HG02642 (cell line): Measurements from ENCODE around the gene CRKL.
A peak's percentile ranks its signal among the peaks of the same experiment; 100 is the strongest.

Experiments
- ATAC-seq: cut with Tn5 transposase; IDR thresholded peaks from one replicate; pipeline ENCODE4 v1.9.1; 2021; ENCODE audit warnings: mild to moderate bottlenecking; ENCODE audit not compliant: unreplicated experiment, poor library complexity

Gene CRKL

DNA sequence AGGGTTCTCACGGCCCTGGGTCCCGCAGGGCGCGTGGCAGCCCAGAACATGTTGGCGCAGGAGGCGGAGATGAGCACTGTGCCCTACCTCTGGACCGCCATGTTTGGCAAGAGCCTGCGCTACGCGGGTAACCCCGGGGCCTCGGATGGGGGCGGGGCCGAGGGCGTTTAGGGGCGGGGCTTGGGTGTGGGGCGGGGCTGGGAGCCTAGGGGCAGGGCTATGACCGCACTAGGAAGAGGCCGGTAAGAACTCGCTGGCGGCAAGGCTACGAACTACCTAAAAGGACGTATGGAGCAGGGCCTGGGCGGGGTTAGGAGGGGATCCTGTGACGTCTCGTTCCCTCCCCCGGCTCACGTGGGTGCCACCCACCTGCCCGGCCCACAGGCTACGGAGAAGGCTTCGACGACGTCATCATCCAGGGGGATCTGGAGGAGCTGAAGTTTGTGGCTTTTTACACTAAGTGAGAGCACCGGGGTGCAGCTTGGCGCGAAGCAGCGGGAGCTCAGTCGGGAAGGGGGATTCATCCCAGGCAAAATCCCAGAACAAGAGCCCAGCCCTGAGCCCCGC, 62.1 kb downstream of the CRKL start:
- ATAC-seq: no peak

DNA sequence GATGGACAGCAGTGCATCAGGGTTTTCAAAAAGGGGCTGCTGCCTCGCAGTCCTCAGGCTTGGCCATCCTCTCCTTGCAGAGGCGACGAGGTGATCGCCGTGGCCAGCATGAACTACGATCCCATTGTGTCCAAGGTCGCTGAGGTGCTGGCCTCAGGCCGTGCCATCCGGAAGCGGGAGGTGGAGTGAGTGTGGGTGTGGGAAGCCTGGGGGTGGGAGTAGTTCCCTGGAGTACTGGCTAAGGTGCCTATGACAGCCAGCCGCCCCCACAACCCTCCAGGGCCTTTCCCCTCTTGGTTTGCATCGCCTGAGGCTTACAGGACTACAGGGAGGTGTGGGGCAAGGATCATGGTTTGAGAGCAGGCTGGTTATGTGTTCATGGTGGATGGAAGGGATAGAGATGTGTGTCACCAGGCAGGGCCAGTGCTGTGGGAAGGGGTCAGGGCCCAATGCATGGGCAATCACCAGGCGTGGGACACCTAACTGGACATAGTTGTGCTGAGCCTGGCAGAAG, 62.8 kb downstream of the CRKL start:
- no peak for ATAC-seq

DNA sequence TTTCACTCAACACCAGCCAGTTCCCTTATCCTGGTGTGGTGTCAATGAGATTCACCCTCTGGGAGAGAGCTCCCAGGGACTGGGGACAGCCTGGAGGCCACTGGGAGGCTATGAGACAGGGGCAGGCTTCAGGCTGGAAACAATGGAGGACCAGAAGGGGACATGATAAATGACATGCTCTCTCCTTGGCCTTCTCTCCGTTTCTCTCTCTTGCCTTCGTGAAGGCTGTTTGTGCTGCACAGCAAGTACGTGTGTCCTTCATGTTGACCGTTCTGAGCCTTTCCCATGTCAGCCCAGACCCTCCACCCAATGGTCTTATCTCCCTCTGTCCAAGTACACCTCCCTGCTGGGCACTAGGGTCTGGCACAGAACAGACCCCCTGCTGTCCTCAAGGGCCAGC, 63.3 kb downstream of the CRKL start:
- ATAC-seq: no peak

DNA sequence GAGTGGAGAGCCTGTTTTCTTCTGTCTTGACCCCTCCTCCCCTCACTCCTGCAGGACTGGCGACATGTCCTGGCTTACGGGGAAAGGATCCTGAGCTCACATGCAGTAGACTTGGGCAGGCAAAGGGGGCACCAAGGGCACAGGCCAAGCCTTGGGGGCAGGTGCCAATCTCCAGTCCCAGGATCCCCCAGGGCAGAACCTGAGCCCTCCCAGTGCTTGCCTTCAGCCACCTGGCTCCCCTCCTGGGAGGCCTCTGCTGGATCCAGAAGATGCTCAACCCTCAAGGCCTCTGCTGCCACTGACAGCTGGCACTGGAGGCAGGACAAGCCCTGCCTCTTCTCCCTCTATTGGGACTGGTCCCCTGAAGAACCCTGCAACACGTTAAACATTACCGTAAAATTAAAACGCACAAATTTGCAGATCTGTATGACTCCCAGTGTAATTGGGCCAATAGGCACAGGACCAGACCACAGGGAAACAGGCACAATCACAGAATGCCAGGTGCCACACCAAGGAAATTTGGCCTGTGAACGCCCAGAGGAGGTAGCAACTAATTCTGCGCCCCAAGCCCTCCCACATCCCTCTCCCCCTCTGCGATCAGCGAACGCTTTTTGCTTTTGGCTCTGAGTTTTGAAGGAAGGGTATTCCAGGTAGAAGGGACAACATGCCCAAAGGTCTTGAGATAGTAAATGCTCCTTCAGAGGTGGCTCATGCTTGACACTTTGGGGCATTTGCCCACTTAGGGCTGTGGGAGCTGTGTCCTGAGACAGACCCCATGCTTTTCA, 63.9 kb downstream of the CRKL start:
- ATAC-seq: no peak

DNA sequence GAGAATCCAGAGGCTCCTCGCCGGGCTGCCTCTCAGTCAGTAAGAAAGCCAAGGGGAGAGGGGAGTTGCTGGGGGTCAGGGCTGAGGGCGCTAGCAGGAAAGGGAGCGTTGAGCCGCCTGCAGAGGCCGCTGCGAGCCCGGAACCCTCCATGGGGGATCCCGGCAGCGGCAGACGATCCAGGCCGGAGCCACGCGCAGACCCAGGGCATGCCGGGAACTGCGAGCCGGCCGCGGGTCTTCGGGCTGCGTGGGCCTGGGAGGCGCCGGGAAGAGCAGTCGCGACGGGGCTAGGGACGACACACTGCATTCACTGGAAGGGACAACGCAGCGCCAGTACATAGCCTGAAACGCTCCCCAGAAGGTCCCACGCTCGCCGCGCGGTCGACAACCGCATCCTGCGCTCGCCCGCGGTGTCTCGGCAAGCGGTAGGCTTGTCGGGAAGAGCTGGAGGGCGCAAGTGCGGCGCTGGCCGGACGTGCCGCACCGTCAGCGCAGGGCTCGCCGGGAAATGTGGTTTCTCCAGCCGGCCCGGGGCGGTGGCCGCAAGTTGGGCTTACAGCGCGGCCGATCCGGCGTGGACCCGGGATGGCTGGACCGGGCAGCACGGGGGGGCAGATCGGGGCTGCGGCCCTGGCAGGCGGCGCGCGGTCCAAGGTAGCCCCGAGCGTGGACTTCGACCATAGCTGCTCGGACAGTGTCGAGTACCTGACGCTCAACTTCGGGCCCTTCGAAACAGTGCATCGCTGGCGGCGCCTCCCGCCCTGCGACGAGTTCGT, 64.8 kb downstream of the CRKL start, which contains the start of gene LZTR1:
LZTR1 (plus strand) TSS at position 511 of the 776 bp plus-strand sequence; CDS start at position 586, 75 bp downstream.
- peak; percentile 83 for ATAC-seq

DNA sequence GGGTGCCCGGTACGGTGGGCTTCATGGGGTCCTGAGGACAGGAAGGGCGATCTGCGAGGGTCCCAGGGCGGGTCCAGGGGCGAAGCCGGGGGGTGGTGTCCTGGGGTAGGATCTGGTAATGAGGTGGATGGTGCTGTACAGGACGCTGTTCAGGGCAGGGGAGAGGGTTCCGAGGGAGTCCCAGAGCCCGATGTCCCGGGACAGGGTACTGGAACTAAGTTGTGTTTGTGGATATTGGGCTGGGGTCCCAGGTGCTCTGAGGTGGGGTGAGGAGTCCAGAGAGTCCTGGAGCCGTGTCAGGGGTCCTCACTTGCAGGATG, 65.3 kb downstream of the CRKL start:
- peak; percentile 18 for ATAC-seq

DNA sequence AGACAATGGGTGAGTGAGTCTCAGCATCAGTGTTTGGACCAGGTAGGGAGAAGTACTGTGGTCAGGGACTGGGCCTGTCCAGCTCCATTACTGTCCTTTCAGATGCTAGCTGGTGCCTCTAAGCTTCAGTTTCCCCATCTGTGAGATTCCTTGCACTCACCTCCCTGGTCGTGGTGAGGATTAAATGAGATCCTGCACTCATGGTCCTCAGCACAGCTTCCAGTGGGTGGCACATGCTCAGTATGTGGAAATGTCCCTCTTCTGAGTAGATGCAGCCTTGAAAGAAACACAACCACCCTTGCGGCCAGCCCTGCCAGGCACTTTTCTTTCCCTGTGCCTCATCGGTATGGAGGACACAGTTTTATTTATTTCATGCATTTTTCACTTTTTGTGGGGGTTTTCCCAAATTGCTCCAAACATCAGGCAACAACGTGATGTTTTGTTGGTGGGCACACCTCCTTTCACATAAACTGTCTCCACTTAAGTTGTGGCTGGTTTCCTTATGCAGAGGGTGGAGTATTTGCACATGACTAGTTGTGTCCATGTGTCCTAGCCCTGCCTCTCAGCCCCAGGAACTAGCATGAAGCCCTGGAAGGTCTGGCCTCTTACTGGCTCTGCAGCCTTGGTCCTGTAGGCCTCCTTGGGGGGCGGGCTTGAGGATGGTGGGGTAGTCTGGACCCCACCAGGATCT, 66.0 kb downstream of the CRKL start:
- ATAC-seq: no peak

DNA sequence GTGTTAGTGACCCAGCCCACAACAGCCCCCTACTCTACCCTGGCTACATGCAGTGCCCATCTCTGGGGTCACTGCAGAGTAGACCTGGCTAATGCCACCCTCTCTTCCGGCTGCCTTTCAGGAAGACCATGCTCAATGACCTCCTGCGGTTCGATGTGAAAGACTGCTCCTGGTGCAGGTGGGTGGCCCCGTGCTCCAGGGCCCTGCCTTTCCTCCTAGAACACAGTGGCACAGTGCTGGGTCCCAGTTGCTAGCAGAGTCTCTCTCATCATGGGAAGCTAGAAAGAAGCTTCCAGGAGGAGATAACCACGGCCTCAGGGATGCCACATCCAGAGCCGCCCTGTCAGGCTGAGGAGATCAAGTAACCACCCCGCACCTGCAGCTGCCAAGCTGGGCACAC, 68.5 kb downstream of the CRKL start:
- ATAC-seq: no peak

DNA sequence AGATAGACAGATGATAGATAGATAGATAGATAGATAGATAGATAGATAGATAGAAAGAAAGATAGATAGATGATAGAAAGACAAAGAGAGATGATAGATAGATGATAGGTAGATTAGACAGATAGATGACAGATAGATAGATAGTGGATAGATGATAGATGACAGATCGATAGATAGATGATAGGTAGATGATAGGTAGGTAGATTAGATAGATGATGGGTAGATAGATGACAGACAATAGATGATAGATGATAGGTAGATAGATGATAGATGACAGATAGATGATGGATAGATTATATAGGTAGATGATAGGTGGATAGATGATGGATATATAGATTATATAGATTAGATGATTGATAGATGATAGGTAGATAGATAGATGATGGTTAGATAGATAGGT, 69.2 kb downstream of the CRKL start:
- no peak for ATAC-seq

DNA sequence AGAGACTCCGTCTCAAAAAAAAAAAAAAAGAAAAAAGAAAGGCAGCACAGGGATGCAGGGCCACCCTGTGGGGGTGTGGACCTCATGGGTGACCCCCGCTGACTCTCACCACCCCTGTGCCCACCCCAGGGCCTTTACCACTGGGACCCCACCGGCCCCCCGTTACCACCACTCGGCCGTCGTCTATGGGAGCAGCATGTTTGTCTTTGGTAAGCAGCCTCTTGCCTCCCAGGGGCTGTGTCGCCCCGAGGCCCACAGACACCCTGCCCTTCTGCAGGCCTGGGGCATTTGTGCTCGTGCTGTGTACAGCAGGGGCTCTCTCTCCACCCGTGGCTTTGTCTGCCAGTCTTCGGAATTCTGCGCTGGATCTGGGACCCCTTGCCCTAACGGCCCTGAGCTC, 70.2 kb downstream of the CRKL start:
- ATAC-seq: no peak

DNA sequence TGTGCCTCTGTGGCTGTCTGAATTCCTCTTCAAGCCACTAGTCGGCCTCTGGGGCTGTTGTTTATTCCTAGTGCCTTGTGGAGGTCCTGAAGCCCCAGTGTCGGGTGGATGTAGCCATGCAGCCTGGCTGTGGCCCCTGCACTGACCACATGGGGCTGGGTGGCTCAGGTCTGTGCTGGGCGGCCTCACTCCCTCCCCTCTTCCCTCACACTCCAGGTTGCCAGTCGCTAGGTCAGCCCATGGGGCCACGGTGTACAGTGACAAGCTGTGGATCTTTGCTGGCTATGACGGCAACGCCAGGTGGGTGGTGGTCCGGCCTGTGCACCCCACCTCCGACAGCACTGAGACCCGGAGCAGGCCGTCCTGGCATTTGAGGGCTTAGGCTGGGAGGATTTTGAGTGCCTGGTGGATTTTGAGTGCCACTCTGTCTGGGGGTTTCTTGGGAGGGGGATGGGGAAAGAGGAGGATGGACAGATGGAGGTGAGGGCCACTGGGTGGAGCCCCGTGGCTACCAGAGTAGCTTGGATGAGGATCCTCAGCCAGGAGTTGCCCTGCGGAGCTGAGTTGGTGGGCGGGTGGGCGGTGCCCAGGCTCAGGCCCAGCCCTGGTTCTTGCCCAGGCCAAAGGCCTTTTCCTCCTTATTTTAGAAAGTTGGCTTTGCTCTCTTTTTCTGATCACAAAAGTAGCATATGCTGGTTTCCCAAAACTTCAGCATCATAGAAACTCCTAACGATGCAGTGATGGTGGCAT, 71.5 kb downstream of the CRKL start:
- ATAC-seq: no peak

DNA sequence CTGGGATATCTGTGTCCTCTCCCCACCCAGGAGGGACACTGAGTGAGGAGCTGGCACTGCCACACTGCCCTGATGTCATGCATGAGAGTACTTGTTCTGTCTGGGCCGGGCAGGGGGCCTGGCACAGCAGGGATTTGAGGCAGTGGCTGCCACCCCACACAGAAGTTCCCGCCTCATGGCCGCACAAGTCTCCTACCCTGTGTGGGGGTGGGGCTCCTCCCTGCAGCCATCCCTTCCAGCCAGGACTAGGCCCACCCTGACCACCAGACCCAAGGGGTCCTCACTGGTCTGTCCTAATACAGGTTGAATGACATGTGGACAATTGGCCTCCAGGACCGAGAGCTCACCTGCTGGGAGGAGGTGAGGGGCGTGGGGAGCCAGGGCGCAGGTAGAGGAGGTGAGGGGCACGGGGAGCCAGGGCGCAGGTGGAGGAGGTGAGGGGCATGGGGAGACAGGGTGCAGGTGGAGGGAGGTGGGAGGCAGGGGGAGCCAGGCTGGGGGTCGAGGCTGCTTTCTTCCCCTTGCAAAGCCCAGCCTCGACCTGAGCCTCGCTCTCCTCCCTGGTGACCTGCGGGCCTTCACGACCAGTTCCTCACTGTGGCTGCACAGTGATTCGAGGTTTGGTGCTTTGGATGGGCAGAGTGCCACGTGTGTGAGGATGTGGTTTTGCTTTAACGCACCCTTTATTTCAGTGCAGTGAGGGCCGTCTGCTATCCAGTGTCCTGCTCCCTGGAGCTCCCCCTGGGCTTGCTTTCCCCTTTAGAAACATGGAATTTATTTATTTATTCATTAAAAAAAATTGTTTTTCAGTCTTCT, 72.3 kb downstream of the CRKL start:
- no peak for ATAC-seq

DNA sequence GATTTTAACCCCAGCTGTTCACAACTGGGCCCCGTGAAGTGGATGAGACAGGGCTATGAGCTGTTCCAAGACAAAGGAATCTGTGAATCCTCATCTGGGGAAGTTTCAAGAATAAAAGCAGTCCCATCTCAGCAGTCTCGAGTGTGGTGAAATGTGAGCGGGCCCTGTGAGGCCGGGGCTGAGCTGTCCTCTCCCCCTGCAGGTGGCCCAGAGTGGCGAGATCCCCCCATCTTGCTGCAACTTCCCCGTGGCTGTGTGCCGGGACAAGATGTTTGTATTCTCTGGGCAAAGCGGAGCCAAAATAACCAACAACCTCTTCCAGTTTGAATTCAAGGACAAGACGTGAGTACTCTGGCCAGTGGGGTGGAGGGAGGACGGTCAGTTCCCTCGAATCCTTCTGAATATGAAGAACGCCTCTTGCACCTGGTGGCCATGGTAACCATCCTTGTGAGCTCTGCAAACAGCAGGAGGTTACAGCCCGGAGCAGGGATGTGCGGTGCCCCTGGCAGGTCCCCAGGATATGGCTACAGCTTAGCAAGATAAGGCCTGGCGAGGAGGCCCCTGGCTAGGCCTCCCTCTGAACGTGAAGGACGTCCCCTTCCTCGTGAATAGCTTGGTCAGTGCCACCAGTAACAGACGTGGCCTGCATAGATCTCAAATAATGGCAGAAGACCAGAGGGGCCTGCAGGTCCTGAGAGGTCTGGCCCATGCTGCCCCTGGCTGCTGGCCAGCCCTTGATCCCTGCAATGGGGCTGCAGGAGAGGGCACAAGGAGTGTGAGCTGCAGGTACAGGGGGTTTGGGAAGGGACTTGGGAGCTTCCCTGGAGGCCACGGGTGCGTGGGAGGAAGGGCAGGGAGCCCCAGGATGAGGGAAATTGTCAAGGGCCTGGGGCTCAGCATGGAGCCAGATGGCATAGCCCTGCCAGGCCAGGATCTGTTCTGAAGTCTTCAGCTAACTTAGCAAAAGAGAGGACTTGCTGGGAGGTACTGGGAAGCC, 73.3 kb downstream of the CRKL start:
- no peak for ATAC-seq

DNA sequence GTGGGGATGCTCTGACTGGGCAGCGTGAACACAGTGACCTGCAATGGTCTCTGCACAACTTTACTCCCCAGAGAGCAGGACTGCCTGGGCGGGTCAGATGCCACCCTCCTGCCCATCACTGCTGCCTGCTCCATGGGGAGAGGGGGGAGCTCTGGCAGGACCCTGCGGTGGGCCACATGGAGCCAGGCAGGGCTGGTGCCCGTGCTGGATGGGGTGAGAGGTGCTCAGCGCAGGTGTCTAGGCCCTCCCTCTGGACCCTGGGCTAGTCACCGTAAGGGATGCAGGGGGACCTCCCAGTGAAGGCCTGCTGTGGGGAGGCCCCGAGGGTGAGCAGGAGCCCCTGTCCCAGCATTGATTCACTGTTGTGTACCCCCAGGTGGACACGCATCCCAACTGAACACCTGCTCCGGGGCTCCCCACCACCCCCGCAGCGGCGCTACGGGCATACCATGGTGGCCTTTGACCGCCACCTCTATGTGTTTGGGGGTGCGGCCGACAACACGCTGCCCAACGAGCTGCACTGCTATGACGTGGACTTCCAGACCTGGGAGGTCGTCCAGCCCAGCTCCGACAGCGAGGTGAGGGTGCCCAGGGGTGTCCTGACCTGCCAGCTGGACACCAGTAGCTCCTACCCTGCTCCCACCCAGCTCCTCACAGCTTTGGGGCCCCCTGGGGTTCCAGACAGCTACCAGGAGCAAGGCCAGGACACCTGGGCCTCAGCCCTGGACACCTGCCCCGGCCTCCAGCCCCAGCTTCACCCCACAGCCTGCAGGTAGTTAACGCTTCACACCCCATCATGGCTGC, 74.2 kb downstream of the CRKL start:
- no peak for ATAC-seq

DNA sequence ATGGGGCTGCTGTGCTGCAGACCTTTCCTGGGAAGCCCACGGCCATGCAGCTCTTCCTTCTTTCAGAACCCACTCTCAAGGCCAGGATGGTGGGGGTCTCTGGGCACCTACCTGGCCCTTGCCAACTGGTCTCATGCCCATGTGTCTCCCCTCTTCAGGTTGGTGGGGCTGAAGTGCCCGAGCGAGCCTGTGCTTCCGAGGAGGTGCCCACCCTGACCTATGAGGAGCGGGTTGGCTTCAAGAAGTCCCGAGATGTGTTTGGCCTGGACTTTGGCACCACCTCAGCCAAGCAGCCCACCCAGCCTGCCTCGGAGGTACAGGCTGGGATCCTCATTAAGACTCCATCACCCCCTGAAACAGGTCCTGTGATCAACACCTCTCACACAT, 74.8 kb downstream of the CRKL start:
- no peak for ATAC-seq

DNA sequence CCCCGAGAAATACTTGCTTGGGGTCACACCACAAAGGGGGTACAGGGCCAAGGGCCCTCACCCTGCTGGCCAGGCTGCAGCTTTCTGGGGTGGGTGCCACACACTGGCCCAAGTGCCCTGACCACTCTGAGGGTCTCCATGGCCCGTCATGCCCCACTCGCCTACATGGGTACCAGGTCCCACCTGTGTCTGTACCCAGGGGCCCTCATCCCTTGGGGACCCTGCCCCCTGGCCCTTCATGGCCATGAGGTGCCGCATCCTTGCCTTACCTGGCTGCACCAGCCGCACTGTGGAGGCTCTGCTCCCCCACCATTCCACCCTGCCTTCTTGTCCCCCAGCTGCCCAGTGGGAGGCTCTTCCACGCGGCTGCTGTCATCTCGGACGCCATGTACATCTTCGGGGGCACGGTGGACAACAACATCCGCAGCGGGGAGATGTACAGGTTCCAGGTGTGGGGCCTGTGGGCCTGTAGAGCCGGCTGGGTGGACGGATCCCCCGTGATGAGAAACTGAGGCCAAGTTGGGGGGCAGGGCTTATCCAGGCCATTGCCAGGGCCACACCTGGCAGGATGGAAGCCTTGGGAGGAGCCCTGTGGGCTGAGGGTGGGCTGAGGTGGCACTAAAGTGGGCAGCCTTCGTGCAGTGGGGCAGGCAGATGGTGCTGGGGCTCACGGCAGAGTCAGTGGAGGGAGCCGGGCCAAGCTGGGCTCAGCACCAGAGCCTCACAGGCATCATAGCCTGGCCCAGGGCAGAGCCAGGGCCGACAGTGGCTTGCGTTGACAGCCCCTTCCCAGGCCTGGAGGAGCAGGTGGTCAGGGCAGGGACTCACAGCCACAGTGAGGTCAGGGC, 75.5 kb downstream of the CRKL start:
- no peak for ATAC-seq
